ENCODE results near the gene S1PR3.

The S1PR3 gene

GRCh38 chr9:88993871-88994460 is 2.7 kb downstream of the S1PR3 start:
- no peak for TF ChIP-seq CTCF (IDR thresholded peaks at IDR 0.05; ENCODE audit: insufficient read depth, low read length, poor library complexity, severe bottlenecking)
- Histone ChIP-seq H3K27me3 (replicated peaks; ENCODE audit: control insufficient read depth, insufficient read depth, low read length) (no peaks in the 10 kb centered on the region; the same call in 1 of the 2 replicates), H3K36me3 (ENCODE audit: control insufficient read depth, insufficient read depth, low read length) (no peaks in the 10 kb centered on the region), H3K4me3 (replicated peaks; ENCODE audit: low read depth, low read length) (no peak overlapping the region)
- no peak for DNase-seq (ENCODE audit: extremely low read depth, insufficient read length)

- no peak overlapping the region for H3K4me3 ChIP-seq (replicated peaks; ENCODE audit: low read depth, low read length)
- H3K36me3 ChIP-seq (ENCODE audit: control insufficient read depth, insufficient read depth, low read length) = no peaks in the 10 kb centered on the region
- DNase-seq (ENCODE audit: extremely low read depth, insufficient read length) = no peak
- no peaks in the 10 kb centered on the region; the same call in 1 of the 2 replicates for H3K27me3 ChIP-seq (replicated peaks; ENCODE audit: control insufficient read depth, insufficient read depth, low read length)
- no peak for TF ChIP-seq CTCF (IDR thresholded peaks at IDR 0.05; ENCODE audit: insufficient read depth, low read length, poor library complexity, severe bottlenecking)
Observed at GRCh38 chr9:88994469-88995199, 3.4 kb downstream of the S1PR3 start.

GRCh38 chr9:88995200-88995577 is 3.9 kb downstream of the S1PR3 start:
- TF ChIP-seq CTCF (IDR thresholded peaks at IDR 0.05; ENCODE audit: insufficient read depth, low read length, poor library complexity, severe bottlenecking) = no peak
- Histone ChIP-seq H3K27me3 (replicated peaks; ENCODE audit: control insufficient read depth, insufficient read depth, low read length) (no peaks in the 10 kb centered on the region; the same call in none of the 2 replicates), H3K36me3 (ENCODE audit: control insufficient read depth, insufficient read depth, low read length) (no peaks in the 10 kb centered on the region), H3K4me3 (replicated peaks; ENCODE audit: low read depth, low read length) (no peak overlapping the region)
- DNase-seq (ENCODE audit: extremely low read depth, insufficient read length) = no peak

- no peaks in the 10 kb centered on the region; the same call in none of the 2 replicates for H3K27me3 ChIP-seq (replicated peaks; ENCODE audit: control insufficient read depth, insufficient read depth, low read length)
- TF ChIP-seq CTCF (IDR thresholded peaks at IDR 0.05; ENCODE audit: insufficient read depth, low read length, poor library complexity, severe bottlenecking) = no peak
- DNase-seq (ENCODE audit: extremely low read depth, insufficient read length) = no peak
- no peaks in the 10 kb centered on the region for H3K36me3 ChIP-seq (ENCODE audit: control insufficient read depth, insufficient read depth, low read length)
- H3K4me3 ChIP-seq (replicated peaks; ENCODE audit: low read depth, low read length) = no peak overlapping the region
Observed at GRCh38 chr9:88995627-88996026, 4.4 kb downstream of the S1PR3 start.

GRCh38 chr9:88996046-88996920 is 5.0 kb downstream of the S1PR3 start:
- DNase-seq (ENCODE audit: extremely low read depth, insufficient read length) = no peak
- Histone ChIP-seq H3K27me3 (replicated peaks; ENCODE audit: control insufficient read depth, insufficient read depth, low read length) (no peaks in the 10 kb centered on the region; the same call in none of the 2 replicates), H3K4me3 (replicated peaks; ENCODE audit: low read depth, low read length) (no peak overlapping the region), H3K36me3 (ENCODE audit: control insufficient read depth, insufficient read depth, low read length) (no peaks in the 10 kb centered on the region)
- no peak for TF ChIP-seq CTCF (IDR thresholded peaks at IDR 0.05; ENCODE audit: insufficient read depth, low read length, poor library complexity, severe bottlenecking)
